ENCODE measurements around the gene OSBPL1A. TPM values are rescaled to one million over a fixed set of nuclear protein-coding genes. Genes with fewer than 3 reads are reported as not detected.

The OSBPL1A gene
- total and polyA plus RNA-seq, 10 of the 15 experiments (the other 5 are each of a cell fraction or from before 2014, with no cell fraction given): 0.02 to 0.83 (median 0.11) TPM; not detected in 6

DNA sequence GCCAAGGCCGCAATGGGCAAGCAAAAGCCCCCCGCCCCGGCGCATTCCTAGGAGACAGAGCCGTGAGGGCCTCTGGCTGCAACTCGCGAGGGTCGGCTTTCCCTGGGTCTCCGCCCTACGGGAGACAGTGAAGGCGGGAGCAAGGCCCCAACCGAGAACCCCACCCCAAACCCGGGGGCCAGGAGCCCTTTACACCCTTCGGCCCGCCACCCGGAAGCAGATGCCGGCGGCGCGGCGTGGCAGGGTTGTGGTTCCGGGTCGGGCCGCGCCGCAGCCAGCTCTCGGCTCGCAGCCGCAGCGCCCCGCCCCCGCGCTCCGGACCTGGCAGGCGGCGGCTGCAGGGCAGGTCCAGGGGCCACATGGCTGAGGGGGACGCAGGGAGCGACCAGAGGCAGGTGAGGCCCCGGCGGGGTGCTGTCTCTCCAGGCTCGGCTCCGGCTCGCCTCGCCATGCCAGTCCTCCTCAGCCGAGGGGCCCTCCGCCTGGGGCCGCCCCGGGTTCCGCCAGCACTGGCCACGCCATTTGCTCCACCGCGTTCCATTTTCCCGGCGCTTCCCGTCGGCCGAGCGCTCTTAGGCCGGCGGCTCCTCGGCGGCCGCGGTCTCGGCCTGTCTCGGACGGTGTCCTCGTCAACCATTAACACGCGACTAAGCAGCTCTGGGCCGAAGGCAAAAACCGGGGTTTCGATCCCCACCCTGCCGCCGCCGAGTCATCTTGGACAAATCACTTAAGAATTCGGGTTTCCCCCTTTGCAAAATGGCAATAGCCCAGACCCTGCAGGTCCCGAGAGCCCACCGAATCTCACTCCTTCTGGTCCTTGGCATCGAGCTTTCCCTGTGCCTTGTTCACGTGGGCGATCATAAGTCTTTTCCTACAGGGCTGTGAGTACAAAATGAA, 29.0 kb upstream of the OSBPL1A start, which contains the start of gene IMPACT (continued):
- TF ChIP-seq, protein P1, sequence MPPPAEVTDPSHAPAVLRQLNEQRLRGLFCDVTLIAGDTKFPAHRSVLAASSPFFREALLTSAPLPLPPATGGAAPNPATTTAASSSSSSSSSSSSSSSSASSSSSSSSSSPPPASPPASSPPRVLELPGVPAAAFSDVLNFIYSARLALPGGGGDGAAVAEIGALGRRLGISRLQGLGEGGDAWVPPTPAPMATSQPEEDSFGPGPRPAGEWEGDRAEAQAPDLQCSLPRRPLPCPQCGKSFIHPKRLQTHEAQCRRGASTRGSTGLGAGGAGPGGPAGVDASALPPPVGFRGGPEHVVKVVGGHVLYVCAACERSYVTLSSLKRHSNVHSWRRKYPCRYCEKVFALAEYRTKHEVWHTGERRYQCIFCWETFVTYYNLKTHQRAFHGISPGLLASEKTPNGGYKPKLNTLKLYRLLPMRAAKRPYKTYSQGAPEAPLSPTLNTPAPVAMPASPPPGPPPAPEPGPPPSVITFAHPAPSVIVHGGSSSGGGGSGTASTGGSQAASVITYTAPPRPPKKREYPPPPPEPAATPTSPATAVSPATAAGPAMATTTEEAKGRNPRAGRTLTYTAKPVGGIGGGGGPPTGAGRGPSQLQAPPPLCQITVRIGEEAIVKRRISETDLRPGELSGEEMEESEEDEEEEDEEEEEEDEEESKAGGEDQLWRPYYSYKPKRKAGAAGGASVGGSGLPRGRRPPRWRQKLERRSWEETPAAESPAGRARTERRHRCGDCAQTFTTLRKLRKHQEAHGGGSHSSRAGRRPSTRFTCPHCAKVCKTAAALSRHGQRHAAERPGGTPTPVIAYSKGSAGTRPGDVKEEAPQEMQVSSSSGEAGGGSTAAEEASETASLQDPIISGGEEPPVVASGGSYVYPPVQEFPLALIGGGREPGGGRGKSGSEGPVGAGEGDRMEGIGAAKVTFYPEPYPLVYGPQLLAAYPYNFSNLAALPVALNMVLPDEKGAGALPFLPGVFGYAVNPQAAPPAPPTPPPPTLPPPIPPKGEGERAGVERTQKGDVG (CRISPR knock-in tag; IDR thresholded peaks at IDR 0.05): no peak
- no peak for TF ChIP-seq RB1 (IDR thresholded peaks at IDR 0.05; ENCODE audit: borderline replicate concordance)
- TF ChIP-seq, protein P2, sequence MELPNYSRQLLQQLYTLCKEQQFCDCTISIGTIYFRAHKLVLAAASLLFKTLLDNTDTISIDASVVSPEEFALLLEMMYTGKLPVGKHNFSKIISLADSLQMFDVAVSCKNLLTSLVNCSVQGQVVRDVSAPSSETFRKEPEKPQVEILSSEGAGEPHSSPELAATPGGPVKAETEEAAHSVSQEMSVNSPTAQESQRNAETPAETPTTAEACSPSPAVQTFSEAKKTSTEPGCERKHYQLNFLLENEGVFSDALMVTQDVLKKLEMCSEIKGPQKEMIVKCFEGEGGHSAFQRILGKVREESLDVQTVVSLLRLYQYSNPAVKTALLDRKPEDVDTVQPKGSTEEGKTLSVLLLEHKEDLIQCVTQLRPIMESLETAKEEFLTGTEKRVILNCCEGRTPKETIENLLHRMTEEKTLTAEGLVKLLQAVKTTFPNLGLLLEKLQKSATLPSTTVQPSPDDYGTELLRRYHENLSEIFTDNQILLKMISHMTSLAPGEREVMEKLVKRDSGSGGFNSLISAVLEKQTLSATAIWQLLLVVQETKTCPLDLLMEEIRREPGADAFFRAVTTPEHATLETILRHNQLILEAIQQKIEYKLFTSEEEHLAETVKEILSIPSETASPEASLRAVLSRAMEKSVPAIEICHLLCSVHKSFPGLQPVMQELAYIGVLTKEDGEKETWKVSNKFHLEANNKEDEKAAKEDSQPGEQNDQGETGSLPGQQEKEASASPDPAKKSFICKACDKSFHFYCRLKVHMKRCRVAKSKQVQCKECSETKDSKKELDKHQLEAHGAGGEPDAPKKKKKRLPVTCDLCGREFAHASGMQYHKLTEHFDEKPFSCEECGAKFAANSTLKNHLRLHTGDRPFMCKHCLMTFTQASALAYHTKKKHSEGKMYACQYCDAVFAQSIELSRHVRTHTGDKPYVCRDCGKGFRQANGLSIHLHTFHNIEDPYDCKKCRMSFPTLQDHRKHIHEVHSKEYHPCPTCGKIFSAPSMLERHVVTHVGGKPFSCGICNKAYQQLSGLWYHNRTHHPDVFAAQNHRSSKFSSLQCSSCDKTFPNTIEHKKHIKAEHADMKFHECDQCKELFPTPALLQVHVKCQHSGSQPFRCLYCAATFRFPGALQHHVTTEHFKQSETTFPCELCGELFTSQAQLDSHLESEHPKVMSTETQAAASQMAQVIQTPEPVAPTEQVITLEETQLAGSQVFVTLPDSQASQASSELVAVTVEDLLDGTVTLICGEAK (IDR thresholded peaks at IDR 0.05; ENCODE audit: borderline replicate concordance): peak; percentile 80
- TF ChIP-seq POLR2A (IDR thresholded peaks at IDR 0.05; ENCODE audit: low read depth, low read length): peak; percentile 66
- TF ChIP-seq, protein P3, sequence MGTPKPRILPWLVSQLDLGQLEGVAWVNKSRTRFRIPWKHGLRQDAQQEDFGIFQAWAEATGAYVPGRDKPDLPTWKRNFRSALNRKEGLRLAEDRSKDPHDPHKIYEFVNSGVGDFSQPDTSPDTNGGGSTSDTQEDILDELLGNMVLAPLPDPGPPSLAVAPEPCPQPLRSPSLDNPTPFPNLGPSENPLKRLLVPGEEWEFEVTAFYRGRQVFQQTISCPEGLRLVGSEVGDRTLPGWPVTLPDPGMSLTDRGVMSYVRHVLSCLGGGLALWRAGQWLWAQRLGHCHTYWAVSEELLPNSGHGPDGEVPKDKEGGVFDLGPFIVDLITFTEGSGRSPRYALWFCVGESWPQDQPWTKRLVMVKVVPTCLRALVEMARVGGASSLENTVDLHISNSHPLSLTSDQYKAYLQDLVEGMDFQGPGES (IDR thresholded peaks at IDR 0.05): no peak
- TF ChIP-seq CHD1 (IDR thresholded peaks at IDR 0.05; ENCODE audit: low read depth, low read length): no peak
- peak; percentile 40; the same call in 1 of the 2 replicates for TF ChIP-seq CBX5 (IDR thresholded peaks at IDR 0.05; ENCODE audit: low read depth)
- TF ChIP-seq, protein P4, sequence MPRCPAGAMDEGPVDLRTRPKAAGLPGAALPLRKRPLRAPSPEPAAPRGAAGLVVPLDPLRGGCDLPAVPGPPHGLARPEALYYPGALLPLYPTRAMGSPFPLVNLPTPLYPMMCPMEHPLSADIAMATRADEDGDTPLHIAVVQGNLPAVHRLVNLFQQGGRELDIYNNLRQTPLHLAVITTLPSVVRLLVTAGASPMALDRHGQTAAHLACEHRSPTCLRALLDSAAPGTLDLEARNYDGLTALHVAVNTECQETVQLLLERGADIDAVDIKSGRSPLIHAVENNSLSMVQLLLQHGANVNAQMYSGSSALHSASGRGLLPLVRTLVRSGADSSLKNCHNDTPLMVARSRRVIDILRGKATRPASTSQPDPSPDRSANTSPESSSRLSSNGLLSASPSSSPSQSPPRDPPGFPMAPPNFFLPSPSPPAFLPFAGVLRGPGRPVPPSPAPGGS (IDR thresholded peaks at IDR 0.05; ENCODE audit: borderline replicate concordance, insufficient read depth, low read depth, low read length, poor library complexity, severe bottlenecking): no peak
- TF ChIP-seq, protein P5, sequence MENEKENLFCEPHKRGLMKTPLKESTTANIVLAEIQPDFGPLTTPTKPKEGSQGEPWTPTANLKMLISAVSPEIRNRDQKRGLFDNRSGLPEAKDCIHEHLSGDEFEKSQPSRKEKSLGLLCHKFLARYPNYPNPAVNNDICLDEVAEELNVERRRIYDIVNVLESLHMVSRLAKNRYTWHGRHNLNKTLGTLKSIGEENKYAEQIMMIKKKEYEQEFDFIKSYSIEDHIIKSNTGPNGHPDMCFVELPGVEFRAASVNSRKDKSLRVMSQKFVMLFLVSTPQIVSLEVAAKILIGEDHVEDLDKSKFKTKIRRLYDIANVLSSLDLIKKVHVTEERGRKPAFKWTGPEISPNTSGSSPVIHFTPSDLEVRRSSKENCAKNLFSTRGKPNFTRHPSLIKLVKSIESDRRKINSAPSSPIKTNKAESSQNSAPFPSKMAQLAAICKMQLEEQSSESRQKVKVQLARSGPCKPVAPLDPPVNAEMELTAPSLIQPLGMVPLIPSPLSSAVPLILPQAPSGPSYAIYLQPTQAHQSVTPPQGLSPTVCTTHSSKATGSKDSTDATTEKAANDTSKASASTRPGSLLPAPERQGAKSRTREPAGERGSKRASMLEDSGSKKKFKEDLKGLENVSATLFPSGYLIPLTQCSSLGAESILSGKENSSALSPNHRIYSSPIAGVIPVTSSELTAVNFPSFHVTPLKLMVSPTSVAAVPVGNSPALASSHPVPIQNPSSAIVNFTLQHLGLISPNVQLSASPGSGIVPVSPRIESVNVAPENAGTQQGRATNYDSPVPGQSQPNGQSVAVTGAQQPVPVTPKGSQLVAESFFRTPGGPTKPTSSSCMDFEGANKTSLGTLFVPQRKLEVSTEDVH (IDR thresholded peaks at IDR 0.05; ENCODE audit: low read depth, partially characterized antibody): no peak
- TF ChIP-seq GATAD2B (conservative IDR thresholded peaks at IDR 0.05; ENCODE audit: low read depth): no peak
- peak; percentile 26 to 68; a peak in 2 of 3 replicates for TF ChIP-seq EGR1 (IDR thresholded peaks at IDR 0.05; ENCODE audit: borderline replicate concordance in 1 of 2, low read depth in 2 of 2, low read length in 2 of 2)
- no peak for TF ChIP-seq NFIC (IDR thresholded peaks at IDR 0.05; ENCODE audit: low read depth, low read length)
- TF ChIP-seq SP1 (IDR thresholded peaks at IDR 0.05; ENCODE audit: low read depth, low read length): no peak
